HepG2 (cell line): ENCODE data around the gene KITLG. TPM values are rescaled to one million over a fixed set of nuclear protein-coding genes. Genes with fewer than 3 reads are reported as not detected.

ENCODE experiments used
- ATF7-NPFF ChIP-seq: sonication (generic); formaldehyde crosslinking; IDR thresholded peaks from 2 replicates; pipeline ENCODE4 v1.8.1; 2023; ENCODE audit warnings: mild to moderate bottlenecking, low read depth, missing genetic modification reagents, moderate library complexity
- ELF1 ChIP-seq: sonication (generic); formaldehyde crosslinking; IDR thresholded peaks from 2 replicates; pipeline ENCODE4 v1.4.0; 2020; ENCODE audit warnings: missing genetic modification reagents
- ERF ChIP-seq: IDR thresholded peaks from 2 replicates; pipeline ENCODE4 v1.6.1; 2018; ENCODE audit warnings: missing biosample characterization, missing genetic modification reagents
- HBP1 ChIP-seq: IDR thresholded peaks from 2 replicates; pipeline ENCODE4 v1.6.1; 2016; ENCODE audit warnings: low read depth, control low read depth
- ZGPAT ChIP-seq: IDR thresholded peaks from 2 replicates; pipeline ENCODE4 v1.6.1; 2016; ENCODE audit warnings: mild to moderate bottlenecking
- ZNF180 ChIP-seq: sonication (generic); formaldehyde crosslinking; IDR thresholded peaks from 2 replicates; pipeline ENCODE4 v1.4.0; 2020; ENCODE audit warnings: low read depth, missing genetic modification reagents, borderline replicate concordance
- ZNF280B ChIP-seq: sonication (generic); formaldehyde crosslinking; IDR thresholded peaks from 2 replicates; pipeline ENCODE4 v1.5.0; 2020; ENCODE audit warnings: missing genetic modification reagents, mild to moderate bottlenecking, borderline replicate concordance
- ZNF296 ChIP-seq: sonication (generic); formaldehyde crosslinking; conservative IDR thresholded peaks from 2 replicates; pipeline ENCODE4 v1.5.0; 2020; ENCODE audit warnings: mild to moderate bottlenecking, missing genetic modification reagents
- ZNF501 ChIP-seq: sonication (generic); formaldehyde crosslinking; IDR thresholded peaks from 2 replicates; pipeline ENCODE4 v1.5.1; 2020; ENCODE audit warnings: mild to moderate bottlenecking, moderate library complexity, missing genetic modification reagents
- ZNF550 ChIP-seq: sonication (generic); formaldehyde crosslinking; IDR thresholded peaks from 2 replicates; pipeline ENCODE4 v1.4.0; 2020; ENCODE audit warnings: mild to moderate bottlenecking, missing genetic modification reagents, borderline replicate concordance
- ZNF552 ChIP-seq: sonication (generic); formaldehyde crosslinking; IDR thresholded peaks from 2 replicates; pipeline ENCODE4 v1.9.0; 2022; ENCODE audit warnings: missing genetic modification reagents, mild to moderate bottlenecking, borderline replicate concordance
- ZNF556 ChIP-seq: sonication (generic); formaldehyde crosslinking; IDR thresholded peaks from 2 replicates; pipeline ENCODE4 v1.4.0; 2020; ENCODE audit warnings: mild to moderate bottlenecking, missing genetic modification reagents, borderline replicate concordance
- ZNF576 ChIP-seq: sonication (generic); formaldehyde crosslinking; IDR thresholded peaks from 2 replicates; pipeline ENCODE4 v1.4.0; 2020; ENCODE audit warnings: mild to moderate bottlenecking, missing genetic modification reagents
- ZNF746 ChIP-seq: sonication (generic); formaldehyde crosslinking; IDR thresholded peaks from 2 replicates; pipeline ENCODE4 v1.8.0; 2022; ENCODE audit warnings: mild to moderate bottlenecking, missing genetic modification reagents
- ZNF761 ChIP-seq: sonication (generic); formaldehyde crosslinking; conservative IDR thresholded peaks from 2 replicates; pipeline ENCODE4 v1.4.0; 2020; ENCODE audit warnings: mild to moderate bottlenecking, missing genetic modification reagents
- polyA plus RNA-seq, 8 experiments: library from polyadenylated mRNA; depleted of rRNA in 3 of 8; stranded (reverse) in 7 of 8; unstranded in 1 of 8; fragments of >200 nt; fragmentation: Illumina TruSeq in 4 of 8; extraction: Trizol in 4 of 8; gene quantifications; 2 replicates each; pipeline versions ENCODE4 v1.2.1 to v1.2.3, GENCODE V29; 2011 to 2016; ENCODE audit warnings: low read depth in 4 of 8, missing spikeins in 1 of 8, mixed read lengths in 1 of 8; ENCODE audit not compliant: insufficient read depth in 1 of 8
- total RNA-seq, 5 experiments: library from RNA; depleted of rRNA; stranded (reverse); fragments of >200 nt; fragmentation: Illumina TruSeq; extraction: Trizol; gene quantifications; 2 replicates each; pipeline ENCODE4 v1.2.3, GENCODE V29; 2016; ENCODE audit warnings: low read depth in 1 of 5
- TF ChIP-seq, protein P1 (sequence below): sonication (generic); formaldehyde crosslinking; IDR thresholded peaks from 2 replicates; pipeline ENCODE4 v1.4.0; 2020; ENCODE audit warnings: missing genetic modification reagents
- TF ChIP-seq, protein P2 (sequence below): sonication (generic); formaldehyde crosslinking; IDR thresholded peaks from 2 replicates; pipeline ENCODE4 v1.5.1; 2020; ENCODE audit warnings: mild to moderate bottlenecking, missing genetic modification reagents, borderline replicate concordance

Gene KITLG
- total and polyA plus RNA-seq, 2 of the 13 experiments (the other 11 are each of a cell fraction or from before 2014, with no cell fraction given): 0.66 to 4.3 TPM

DNA sequence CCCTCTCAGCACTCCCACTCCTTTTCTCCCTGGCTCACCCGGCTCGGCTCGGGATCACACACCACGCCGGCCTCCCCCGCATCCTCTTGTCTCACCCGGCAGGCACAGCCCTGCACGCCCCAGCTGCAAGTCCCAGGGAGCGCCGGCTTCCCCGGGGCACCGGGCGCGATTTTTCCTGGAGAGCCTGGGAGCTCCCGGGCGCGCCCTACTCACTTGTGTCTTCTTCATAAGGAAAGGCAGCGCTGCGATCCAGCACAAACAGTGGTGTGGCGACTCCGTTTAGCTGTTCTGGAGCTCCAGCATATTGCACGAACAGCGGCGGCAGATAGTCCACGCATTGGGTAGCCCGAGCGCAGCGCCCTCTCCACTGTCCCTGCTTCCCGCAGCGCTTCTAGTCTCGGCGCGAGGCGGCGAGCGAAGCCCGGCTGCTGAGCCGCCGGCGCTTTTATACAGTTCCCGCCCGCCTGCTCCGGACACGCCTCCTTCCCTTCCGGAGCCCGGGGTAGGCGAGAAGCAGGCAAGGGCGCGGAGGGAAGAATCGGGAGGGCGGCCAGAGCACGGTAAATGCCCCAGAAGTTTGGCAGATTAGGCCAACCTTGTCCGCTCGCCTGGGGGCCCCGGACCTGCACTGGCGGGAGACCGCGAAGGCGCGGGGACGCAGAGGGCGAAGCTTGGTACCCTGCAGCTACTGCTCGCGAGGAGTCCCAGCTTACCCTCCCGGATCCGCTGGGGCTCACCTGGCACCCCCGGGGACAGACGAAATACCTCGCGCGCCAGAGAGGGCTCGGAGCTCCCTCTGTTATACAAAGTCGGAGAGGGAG is at the start of gene KITLG (continued):
- no peak for TF ChIP-seq ZNF576
- peak; percentile 50; the same call in 1 of the 2 replicates for TF ChIP-seq ZNF501 (CRISPR knock-in tag)
- no peak for TF ChIP-seq ZNF296 (CRISPR knock-in tag)
- TF ChIP-seq ZNF550: no peak
- no peak for TF ChIP-seq ZNF556 (CRISPR knock-in tag)
- TF ChIP-seq, protein P1, sequence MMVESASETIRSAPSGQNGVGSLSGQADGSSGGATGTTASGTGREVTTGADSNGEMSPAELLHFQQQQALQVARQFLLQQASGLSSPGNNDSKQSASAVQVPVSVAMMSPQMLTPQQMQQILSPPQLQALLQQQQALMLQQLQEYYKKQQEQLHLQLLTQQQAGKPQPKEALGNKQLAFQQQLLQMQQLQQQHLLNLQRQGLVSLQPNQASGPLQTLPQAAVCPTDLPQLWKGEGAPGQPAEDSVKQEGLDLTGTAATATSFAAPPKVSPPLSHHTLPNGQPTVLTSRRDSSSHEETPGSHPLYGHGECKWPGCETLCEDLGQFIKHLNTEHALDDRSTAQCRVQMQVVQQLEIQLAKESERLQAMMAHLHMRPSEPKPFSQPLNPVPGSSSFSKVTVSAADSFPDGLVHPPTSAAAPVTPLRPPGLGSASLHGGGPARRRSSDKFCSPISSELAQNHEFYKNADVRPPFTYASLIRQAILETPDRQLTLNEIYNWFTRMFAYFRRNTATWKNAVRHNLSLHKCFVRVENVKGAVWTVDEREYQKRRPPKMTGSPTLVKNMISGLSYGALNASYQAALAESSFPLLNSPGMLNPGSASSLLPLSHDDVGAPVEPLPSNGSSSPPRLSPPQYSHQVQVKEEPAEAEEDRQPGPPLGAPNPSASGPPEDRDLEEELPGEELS (CRISPR knock-in tag): no peak
- TF ChIP-seq ZNF746: peak; percentile 52; the same call in 1 of the 2 replicates
- TF ChIP-seq ZNF280B (CRISPR knock-in tag): 0 out of 2 replicates have a peak, but pooled peaks have one; percentile 34
- TF ChIP-seq, protein P2, sequence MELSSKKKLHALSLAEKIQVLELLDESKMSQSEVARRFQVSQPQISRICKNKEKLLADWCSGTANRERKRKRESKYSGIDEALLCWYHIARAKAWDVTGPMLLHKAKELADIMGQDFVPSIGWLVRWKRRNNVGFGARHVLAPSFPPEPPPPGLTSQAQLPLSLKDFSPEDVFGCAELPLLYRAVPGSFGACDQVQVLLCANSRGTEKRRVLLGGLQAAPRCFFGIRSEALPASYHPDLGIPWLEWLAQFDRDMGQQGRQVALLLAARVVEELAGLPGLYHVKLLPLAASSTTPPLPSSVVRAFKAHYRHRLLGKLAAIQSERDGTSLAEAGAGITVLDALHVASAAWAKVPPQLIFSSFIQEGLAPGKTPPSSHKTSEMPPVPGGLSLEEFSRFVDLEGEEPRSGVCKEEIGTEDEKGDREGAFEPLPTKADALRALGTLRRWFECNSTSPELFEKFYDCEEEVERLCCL (CRISPR knock-in tag): no peak
- TF ChIP-seq ZNF761 (CRISPR knock-in tag): no peak
- TF ChIP-seq ZGPAT (CRISPR knock-in tag): peak; percentile 33; the same call in 1 of the 2 replicates
- no peak for TF ChIP-seq ZNF180 (CRISPR knock-in tag)
- TF ChIP-seq ERF (CRISPR knock-in tag): no peak
- no peak for TF ChIP-seq ZNF552 (CRISPR knock-in tag)
- TF ChIP-seq ATF7-NPFF: 0 out of 2 replicates have a peak, but pooled peaks have one; percentile 30
- TF ChIP-seq HBP1 (CRISPR knock-in tag): no peak
- TF ChIP-seq ELF1 (CRISPR knock-in tag): no peak
